ENCODE measurements around the gene NKTR.

DNA sequence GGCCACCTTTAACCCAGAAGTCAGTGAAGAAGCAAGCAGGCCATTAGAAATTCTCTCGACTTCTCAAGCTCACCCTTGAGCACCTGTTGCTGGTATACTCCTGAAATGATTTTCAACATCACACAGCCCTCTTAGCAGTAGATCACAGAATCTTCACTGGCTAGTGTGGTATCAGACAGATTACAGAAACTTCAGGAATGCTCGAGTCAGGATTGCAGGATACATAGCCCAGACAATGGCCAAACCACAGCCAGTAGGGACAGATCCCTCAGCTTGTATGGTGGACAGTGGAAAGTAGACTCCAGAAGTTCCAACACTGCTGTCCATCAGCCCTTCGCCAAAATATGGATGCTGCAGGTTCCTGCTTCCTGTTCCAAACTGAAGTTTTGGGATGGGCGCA lies 80.3 kb downstream of the NKTR start:
- TF ChIP-seq TP53 (CRISPR knock-in tag; IDR thresholded peaks at IDR 0.05) (no peak), FOXK1 (CRISPR knock-in tag; IDR thresholded peaks at IDR 0.05) (no peak), OVOL2 (CRISPR knock-in tag; IDR thresholded peaks at IDR 0.05; ENCODE audit: borderline replicate concordance) (no peak), TCF7 (CRISPR knock-in tag; IDR thresholded peaks at IDR 0.05; ENCODE audit: low read depth) (no peak), TEAD4 (CRISPR knock-in tag; IDR thresholded peaks at IDR 0.05) (no peak)
- TF ChIP-seq, protein P1, sequence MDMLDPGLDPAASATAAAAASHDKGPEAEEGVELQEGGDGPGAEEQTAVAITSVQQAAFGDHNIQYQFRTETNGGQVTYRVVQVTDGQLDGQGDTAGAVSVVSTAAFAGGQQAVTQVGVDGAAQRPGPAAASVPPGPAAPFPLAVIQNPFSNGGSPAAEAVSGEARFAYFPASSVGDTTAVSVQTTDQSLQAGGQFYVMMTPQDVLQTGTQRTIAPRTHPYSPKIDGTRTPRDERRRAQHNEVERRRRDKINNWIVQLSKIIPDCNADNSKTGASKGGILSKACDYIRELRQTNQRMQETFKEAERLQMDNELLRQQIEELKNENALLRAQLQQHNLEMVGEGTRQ (CRISPR knock-in tag; IDR thresholded peaks at IDR 0.05), result no peak
- TF ChIP-seq, protein P2, sequence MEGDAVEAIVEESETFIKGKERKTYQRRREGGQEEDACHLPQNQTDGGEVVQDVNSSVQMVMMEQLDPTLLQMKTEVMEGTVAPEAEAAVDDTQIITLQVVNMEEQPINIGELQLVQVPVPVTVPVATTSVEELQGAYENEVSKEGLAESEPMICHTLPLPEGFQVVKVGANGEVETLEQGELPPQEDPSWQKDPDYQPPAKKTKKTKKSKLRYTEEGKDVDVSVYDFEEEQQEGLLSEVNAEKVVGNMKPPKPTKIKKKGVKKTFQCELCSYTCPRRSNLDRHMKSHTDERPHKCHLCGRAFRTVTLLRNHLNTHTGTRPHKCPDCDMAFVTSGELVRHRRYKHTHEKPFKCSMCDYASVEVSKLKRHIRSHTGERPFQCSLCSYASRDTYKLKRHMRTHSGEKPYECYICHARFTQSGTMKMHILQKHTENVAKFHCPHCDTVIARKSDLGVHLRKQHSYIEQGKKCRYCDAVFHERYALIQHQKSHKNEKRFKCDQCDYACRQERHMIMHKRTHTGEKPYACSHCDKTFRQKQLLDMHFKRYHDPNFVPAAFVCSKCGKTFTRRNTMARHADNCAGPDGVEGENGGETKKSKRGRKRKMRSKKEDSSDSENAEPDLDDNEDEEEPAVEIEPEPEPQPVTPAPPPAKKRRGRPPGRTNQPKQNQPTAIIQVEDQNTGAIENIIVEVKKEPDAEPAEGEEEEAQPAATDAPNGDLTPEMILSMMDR (IDR thresholded peaks at IDR 0.05), result no peak
- TF ChIP-seq, protein P3, sequence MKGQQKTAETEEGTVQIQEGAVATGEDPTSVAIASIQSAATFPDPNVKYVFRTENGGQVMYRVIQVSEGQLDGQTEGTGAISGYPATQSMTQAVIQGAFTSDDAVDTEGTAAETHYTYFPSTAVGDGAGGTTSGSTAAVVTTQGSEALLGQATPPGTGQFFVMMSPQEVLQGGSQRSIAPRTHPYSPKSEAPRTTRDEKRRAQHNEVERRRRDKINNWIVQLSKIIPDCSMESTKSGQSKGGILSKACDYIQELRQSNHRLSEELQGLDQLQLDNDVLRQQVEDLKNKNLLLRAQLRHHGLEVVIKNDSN (CRISPR knock-in tag; IDR thresholded peaks at IDR 0.05), result no peak
- TF ChIP-seq, protein P4, sequence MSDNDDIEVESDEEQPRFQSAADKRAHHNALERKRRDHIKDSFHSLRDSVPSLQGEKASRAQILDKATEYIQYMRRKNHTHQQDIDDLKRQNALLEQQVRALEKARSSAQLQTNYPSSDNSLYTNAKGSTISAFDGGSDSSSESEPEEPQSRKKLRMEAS (CRISPR knock-in tag; IDR thresholded peaks at IDR 0.05), result no peak
- TF ChIP-seq, protein P5, sequence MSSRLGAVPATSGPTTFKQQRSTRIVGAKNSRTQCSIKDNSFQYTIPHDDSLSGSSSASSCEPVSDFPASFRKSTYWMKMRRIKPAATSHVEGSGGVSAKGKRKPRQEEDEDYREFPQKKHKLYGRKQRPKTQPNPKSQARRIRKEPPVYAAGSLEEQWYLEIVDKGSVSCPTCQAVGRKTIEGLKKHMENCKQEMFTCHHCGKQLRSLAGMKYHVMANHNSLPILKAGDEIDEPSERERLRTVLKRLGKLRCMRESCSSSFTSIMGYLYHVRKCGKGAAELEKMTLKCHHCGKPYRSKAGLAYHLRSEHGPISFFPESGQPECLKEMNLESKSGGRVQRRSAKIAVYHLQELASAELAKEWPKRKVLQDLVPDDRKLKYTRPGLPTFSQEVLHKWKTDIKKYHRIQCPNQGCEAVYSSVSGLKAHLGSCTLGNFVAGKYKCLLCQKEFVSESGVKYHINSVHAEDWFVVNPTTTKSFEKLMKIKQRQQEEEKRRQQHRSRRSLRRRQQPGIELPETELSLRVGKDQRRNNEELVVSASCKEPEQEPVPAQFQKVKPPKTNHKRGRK (CRISPR knock-in tag; IDR thresholded peaks at IDR 0.05; ENCODE audit: borderline replicate concordance), result no peak
- TF ChIP-seq, protein P6, sequence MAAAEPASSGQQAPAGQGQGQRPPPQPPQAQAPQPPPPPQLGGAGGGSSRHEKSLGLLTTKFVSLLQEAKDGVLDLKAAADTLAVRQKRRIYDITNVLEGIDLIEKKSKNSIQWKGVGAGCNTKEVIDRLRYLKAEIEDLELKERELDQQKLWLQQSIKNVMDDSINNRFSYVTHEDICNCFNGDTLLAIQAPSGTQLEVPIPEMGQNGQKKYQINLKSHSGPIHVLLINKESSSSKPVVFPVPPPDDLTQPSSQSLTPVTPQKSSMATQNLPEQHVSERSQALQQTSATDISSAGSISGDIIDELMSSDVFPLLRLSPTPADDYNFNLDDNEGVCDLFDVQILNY (CRISPR knock-in tag; IDR thresholded peaks at IDR 0.05), result no peak
- TF ChIP-seq, protein P7, sequence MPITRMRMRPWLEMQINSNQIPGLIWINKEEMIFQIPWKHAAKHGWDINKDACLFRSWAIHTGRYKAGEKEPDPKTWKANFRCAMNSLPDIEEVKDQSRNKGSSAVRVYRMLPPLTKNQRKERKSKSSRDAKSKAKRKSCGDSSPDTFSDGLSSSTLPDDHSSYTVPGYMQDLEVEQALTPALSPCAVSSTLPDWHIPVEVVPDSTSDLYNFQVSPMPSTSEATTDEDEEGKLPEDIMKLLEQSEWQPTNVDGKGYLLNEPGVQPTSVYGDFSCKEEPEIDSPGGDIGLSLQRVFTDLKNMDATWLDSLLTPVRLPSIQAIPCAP (CRISPR knock-in tag; IDR thresholded peaks at IDR 0.05), result no peak
- TF ChIP-seq, protein P8, sequence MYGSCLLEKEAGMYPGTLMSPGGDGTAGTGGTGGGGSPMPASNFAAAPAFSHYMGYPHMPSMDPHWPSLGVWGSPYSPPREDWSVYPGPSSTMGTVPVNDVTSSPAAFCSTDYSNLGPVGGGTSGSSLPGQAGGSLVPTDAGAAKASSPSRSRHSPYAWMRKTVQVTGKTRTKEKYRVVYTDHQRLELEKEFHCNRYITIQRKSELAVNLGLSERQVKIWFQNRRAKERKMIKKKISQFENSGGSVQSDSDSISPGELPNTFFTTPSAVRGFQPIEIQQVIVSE (CRISPR knock-in tag; IDR thresholded peaks at IDR 0.05; ENCODE audit: borderline replicate concordance), result no peak
- TF ChIP-seq, protein P9, sequence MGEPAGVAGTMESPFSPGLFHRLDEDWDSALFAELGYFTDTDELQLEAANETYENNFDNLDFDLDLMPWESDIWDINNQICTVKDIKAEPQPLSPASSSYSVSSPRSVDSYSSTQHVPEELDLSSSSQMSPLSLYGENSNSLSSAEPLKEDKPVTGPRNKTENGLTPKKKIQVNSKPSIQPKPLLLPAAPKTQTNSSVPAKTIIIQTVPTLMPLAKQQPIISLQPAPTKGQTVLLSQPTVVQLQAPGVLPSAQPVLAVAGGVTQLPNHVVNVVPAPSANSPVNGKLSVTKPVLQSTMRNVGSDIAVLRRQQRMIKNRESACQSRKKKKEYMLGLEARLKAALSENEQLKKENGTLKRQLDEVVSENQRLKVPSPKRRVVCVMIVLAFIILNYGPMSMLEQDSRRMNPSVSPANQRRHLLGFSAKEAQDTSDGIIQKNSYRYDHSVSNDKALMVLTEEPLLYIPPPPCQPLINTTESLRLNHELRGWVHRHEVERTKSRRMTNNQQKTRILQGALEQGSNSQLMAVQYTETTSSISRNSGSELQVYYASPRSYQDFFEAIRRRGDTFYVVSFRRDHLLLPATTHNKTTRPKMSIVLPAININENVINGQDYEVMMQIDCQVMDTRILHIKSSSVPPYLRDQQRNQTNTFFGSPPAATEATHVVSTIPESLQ (CRISPR knock-in tag; IDR thresholded peaks at IDR 0.05), result no peak
